MM.1S (cell line): ENCODE data around the gene RABGEF1.
A peak's percentile ranks its signal among the peaks of the same experiment; 100 is the strongest.
"Not testable (repeated sequence)": the region's sequence is repeated elsewhere in the genome, so short reads cannot be mapped to it uniquely, and the experiment has no call there.

Source experiments
- DNase-seq: peaks from one replicate; pipeline ENCODE4 v3.0.0-alpha.2; 2015
- H2AFZ ChIP-seq: fragments of 300-600 bp; sonication (generic); 2 replicates; pipeline ENCODE4 v1.6.0; 2016; ENCODE audit warnings: antibody characterized with exemption, low read length
- H3F3A ChIP-seq: fragments of 300-600 bp; sonication (generic); 2 replicates; pipeline ENCODE4 v1.6.1; 2016; ENCODE audit warnings: mild to moderate bottlenecking, antibody characterized with exemption, low read length, moderate library complexity, mixed read lengths; ENCODE audit not compliant: insufficient read depth
- H3K27ac ChIP-seq: fragments of 300-600 bp; sonication (generic); 2 replicates; pipeline ENCODE4 v1.5.1; 2016; ENCODE audit warnings: mild to moderate bottlenecking, low read length
- H3K27me3 ChIP-seq: fragments of 300-600 bp; sonication (generic); replicated peaks from 2 replicates; pipeline ENCODE4 v1.6.0; 2016; ENCODE audit warnings: low read length; ENCODE audit not compliant: insufficient read depth
- H3K36me3 ChIP-seq: fragments of 300-600 bp; sonication (generic); replicated peaks from 2 replicates; pipeline ENCODE4 v1.6.1; 2016; ENCODE audit warnings: mild to moderate bottlenecking, low read length, mixed read lengths; ENCODE audit not compliant: insufficient read depth
- H3K4me1 ChIP-seq: fragments of 300-600 bp; sonication (generic); 2 replicates; pipeline ENCODE4 v1.6.1; 2016; ENCODE audit warnings: low read length, mixed read lengths
- H3K4me2 ChIP-seq: fragments of 300-600 bp; sonication (generic); 2 replicates; pipeline ENCODE4 v1.6.0; 2016; ENCODE audit warnings: low read depth, low read length
- H3K4me3 ChIP-seq: fragments of 300-600 bp; sonication (generic); 2 replicates; pipeline ENCODE4 v1.5.1; 2016; ENCODE audit warnings: low read length, mixed read lengths
- H3K79me2 ChIP-seq: fragments of 300-600 bp; sonication (generic); 2 replicates; pipeline ENCODE4 v1.6.1; 2016; ENCODE audit warnings: mixed run types, low read length, mixed read lengths
- H3K9ac ChIP-seq: fragments of 300-600 bp; sonication (generic); 2 replicates; pipeline ENCODE4 v1.6.1; 2016; ENCODE audit warnings: low read length, mixed read lengths
- H3K9me2 ChIP-seq: fragments of 300-600 bp; sonication (generic); replicated peaks from 2 replicates; pipeline ENCODE4 v1.6.1; 2016; ENCODE audit warnings: mild to moderate bottlenecking, low read length, mixed read lengths; ENCODE audit not compliant: insufficient read depth
- H3K9me3 ChIP-seq: fragments of 300-600 bp; sonication (generic); replicated peaks from 2 replicates; pipeline ENCODE4 v1.6.1; 2016; ENCODE audit warnings: mild to moderate bottlenecking, low read length, mixed read lengths; ENCODE audit not compliant: insufficient read depth
- H4K20me1 ChIP-seq: fragments of 300-600 bp; sonication (generic); 2 replicates; pipeline ENCODE4 v1.6.1; 2016; ENCODE audit warnings: mild to moderate bottlenecking, low read length, moderate library complexity, mixed read lengths; ENCODE audit not compliant: insufficient read depth
- CTCF ChIP-seq: fragments of 300-600 bp; sonication (generic); IDR thresholded peaks from 2 replicates; pipeline ENCODE4 v1.5.1; 2016; ENCODE audit warnings: antibody characterized with exemption, low read length, mixed read lengths
- EZH2 ChIP-seq: fragments of 300-600 bp; sonication (generic); optimal IDR thresholded peaks from 2 replicates; pipeline ENCODE3; 2017; ENCODE audit warnings: low read depth, mild to moderate bottlenecking, antibody characterized with exemption, low read length, mixed read lengths
- EZH2phosphoT487 ChIP-seq: fragments of 300-600 bp; sonication (generic); IDR thresholded peaks from 2 replicates; pipeline ENCODE4 v1.6.1; 2018; ENCODE audit warnings: antibody characterized with exemption, low read length

The RABGEF1 gene

GRCh38 chr7:66824041-66824440 is 83.5 kb downstream of the RABGEF1 start:
- Histone ChIP-seq H3K36me3 (no peaks in the 10 kb centered on the region), H4K20me1 (no peaks in the 10 kb centered on the region), H3K4me2 (no peak overlapping the region), H3K27me3 (no peaks in the 10 kb centered on the region), H3K79me2 (no peaks in the 10 kb centered on the region), H3K9ac (no peak overlapping the region), H3F3A (no peaks in the 10 kb centered on the region), H3K4me1 (no peaks in the 10 kb centered on the region), H3K9me3 (no peaks in the 10 kb centered on the region), H2AFZ (no peak overlapping the region), H3K9me2 (no peaks in the 10 kb centered on the region), H3K4me3 (no peak overlapping the region), H3K27ac (no peak overlapping the region)
- no peak for TF ChIP-seq EZH2phosphoT487
- TF ChIP-seq CTCF, result no peak
- TF ChIP-seq EZH2, result no peak
- DNase-seq, result no peak

GRCh38 chr7:66825538-66825937 is 85.0 kb downstream of the RABGEF1 start:
- not testable (repeated sequence) for H2AFZ ChIP-seq, H3K4me3 ChIP-seq, H3K9me2 ChIP-seq, H3K36me3 ChIP-seq, H3K27me3 ChIP-seq, H3K9ac ChIP-seq, H3K9me3 ChIP-seq, H3K79me2 ChIP-seq, H3F3A ChIP-seq, H3K4me2 ChIP-seq, H4K20me1 ChIP-seq, H3K27ac ChIP-seq, H3K4me1 ChIP-seq
- TF ChIP-seq CTCF, result peak; percentile 50
- peak; percentile 60 for DNase-seq

GRCh38 chr7:66826649-66827048 is 86.1 kb downstream of the RABGEF1 start:
- TF ChIP-seq CTCF, result no peak
- TF ChIP-seq EZH2phosphoT487, result no peak
- TF ChIP-seq EZH2, result no peak
- no peak overlapping the region for H3K9ac ChIP-seq
- H3K79me2 ChIP-seq, result no peaks in the 10 kb centered on the region
- no peak overlapping the region for H3K4me3 ChIP-seq
- H3K4me1 ChIP-seq, result no peaks in the 10 kb centered on the region
- DNase-seq, result no peak
- H4K20me1 ChIP-seq, result no peaks in the 10 kb centered on the region
- H3K9me3 ChIP-seq, result no peaks in the 10 kb centered on the region
- no peaks in the 10 kb centered on the region for H3K9me2 ChIP-seq
- no peak overlapping the region for H3K4me2 ChIP-seq
- H3F3A ChIP-seq, result no peaks in the 10 kb centered on the region
- H2AFZ ChIP-seq, result no peak overlapping the region
- no peaks in the 10 kb centered on the region for H3K27me3 ChIP-seq
- no peaks in the 10 kb centered on the region for H3K36me3 ChIP-seq
- no peak overlapping the region for H3K27ac ChIP-seq

DNA sequence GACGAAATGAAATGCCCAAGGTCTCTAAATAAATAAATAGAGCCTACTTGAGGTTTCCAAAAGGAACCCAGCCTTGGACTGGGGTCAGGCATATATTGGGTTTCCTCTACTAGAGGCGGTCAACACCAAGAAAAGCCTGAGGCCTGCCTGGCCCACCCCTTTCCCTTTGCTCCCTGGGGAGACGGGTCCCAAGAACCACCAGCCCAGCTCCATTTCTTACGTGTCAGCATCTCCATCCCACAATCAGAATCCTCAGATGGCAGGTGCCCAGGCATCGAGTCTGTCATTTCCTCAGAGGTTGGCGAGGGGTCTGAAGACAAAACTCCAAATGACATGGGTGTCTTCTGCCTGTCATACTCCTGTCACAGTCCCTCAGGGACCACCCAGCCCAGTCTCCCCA is 90.4 kb downstream of the RABGEF1 start:
- not testable (repeated sequence) for H3F3A ChIP-seq, H3K4me1 ChIP-seq, H3K79me2 ChIP-seq, H3K9ac ChIP-seq, H3K36me3 ChIP-seq, H3K27ac ChIP-seq, H2AFZ ChIP-seq, DNase-seq, H4K20me1 ChIP-seq, H3K9me2 ChIP-seq, H3K27me3 ChIP-seq, H3K4me3 ChIP-seq, H3K4me2 ChIP-seq, H3K9me3 ChIP-seq
